ENCODE data around the gene SCUBE1.

Gene SCUBE1

DNA sequence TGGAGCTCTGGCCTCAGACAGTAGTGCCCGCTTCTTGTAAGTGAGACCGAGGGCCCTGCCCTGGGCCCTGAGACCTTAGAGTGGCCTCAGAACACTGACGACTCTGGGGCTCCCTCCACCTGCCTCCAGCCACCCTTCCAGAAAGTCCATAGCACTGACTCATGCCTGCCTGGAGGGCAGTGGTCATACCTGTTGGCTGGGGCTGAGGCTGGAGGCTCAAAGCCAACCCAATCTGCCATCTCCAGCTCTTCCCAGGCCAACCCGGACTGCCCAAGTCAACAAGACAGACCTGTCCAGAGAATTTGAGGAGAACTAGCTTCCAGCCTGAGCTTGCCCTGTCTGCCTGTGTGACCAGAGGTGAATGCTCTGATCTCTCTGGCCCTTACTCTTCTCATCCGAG, 89.3 kb downstream of the SCUBE1 start:
- no peak for DNase-seq

DNA sequence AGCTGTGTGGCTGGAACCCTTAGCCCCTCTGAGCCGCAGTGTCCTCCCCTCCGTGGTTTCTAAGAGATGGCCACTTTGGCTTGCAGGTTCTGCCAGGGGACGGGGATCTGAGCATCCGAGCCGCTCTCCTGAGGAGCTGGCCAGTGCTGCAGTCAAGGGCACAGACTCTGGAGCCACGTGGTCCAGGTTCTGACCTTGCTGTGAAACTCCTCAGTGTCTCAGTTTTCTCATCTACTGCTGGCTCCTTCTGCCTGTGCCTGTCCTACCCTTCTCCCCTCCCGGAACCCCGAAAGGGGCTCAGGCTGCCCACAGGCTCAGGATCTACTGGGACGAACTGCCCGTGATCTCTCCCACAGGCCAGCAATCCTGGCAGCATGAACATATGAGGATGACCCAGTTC, 90.9 kb downstream of the SCUBE1 start:
- no peak for DNase-seq

DNA sequence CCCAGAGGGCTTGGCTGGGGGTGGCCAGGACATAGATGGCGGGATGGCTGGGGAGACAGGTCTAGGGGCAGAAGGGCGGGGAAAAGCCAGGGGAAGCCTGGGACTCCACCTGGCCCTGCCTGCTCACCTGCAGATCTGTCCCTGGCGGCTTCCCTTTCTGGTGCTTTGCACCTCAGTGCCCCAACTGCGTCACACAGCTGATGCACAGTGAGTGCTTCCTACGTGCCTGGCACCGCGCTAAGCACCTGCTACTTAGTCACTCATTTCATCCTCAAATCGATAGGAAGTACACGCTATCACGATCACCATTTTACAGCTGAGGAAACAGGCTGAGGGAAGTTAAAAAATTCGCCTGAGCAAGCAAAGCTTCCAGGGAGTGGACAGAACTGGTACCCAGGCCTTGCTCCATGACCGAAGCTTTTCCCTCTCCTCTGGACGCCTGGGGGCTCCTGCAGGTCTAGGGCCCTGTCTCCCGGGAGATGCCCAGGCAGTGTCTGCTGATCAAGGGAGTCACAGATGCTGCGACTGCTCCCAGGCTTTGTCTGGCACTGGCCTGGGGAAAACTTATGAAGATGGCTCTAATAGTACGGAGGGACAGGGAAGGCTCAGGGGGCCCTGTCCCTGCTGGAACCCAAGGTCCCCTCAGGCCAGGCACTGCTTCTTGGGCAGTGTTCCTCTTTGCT, 93.2 kb downstream of the SCUBE1 start:
- DNase-seq: no peak

DNA sequence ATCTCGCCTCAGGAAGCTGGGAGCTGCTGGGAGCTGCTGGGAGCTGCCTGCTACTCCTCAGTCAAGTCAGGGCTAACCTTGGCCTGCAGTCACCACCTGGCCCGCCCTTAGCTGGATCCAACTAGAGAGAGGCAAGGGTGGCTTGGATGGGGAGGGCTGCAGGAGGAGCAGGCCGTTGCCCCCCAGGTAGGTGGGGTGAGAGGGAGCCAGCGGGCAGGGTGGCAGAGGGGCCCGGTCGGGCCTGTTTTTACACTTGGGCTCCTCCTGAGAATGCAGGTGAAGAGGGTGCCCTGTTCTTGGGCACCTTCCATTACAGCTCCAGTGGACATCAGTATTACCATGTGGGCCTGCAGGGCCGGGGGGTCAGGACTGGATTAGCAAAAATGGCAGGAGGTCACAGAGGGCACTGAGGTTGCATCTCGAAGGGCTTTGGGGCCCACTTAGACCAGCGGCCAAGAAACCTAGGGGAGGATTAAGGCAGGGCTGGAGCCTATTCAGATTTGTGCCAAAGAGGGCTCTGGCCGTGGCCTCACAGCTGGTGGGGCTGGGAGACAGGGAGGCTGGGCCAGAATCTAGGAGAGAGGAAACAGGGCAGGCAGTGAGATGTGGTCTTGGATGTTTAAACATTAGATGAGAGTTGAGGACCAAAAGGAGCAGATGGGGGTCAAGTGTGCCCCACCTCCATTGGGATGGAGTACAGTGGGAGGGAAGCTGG, 95.5 kb downstream of the SCUBE1 start:
- DNase-seq: no peak

DNA sequence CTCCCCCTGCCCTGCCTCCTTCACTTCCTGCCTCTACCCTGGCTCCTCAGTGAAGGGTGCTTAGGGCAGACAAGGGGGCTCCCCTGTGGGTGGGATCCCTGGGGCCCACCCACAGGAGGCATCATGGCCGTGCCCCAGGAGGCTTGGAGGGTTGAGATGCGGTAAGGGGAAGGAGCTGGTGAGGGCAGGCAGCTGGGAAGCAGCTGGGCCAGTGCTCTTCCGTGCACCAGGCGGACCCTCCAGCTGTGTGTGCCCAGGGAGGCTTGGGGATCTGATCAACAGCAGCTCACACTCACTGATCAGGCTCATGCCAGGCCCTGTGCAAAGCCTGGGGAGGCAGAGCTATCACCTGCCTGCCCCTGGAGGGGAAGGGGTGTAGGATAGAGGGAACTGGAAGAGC, 97.0 kb downstream of the SCUBE1 start:
- DNase-seq: no peak

DNA sequence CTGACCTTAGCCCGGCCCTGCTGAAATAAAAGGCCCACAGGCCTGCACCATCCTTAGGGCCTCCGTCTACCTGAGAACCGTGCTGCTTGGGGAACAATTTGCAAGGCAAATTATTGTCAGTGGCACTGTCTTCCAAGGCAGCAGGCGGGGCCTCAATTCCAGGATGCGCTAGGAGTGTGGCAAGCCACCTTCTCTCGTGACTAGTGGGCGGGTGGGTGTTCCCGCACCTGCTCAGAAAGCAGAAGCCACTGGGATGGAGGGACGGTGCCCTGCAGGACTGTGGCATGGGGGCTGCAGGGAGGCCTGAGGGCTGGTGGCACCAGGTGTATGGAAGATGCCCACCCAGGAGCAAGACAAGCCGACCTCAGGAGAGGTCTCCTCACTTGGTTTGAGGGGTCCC, 97.5 kb downstream of the SCUBE1 start:
- DNase-seq: no peak

DNA sequence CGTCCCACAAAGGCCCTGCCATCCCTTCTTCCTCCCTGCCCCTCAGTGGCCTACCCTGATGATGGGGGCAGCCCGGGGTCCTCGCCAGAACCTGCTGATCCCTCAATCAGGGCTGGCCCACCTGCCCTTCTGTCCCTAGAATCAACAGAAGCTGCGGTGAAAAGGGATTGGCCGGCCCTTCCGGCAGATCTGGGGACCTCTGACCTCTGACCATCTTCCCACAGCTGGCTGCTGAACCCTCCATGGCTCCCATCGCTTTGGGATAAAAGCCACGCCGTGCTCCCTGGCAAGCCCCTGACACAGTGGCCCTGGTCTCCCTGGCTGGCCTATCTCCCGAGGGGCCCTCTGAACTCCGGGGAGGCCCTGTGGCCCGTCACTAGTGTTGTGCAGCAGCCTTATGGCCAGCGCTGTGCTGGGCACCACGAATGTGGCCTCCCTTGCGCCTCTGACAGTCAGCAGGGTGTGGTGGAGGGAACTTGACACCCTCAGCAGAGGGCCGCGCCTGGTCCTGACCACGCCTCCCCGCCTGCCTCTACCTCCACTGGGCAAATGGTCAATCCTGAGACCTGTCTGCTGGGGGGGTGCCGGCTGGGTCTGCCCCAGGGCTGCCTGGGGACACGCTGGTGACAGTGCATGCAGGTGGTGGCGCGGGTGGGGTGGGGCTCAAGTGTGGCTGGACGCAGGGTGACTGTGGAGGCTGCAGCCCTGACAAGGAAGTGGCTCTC, 98.2 kb downstream of the SCUBE1 start:
- DNase-seq: no peak

DNA sequence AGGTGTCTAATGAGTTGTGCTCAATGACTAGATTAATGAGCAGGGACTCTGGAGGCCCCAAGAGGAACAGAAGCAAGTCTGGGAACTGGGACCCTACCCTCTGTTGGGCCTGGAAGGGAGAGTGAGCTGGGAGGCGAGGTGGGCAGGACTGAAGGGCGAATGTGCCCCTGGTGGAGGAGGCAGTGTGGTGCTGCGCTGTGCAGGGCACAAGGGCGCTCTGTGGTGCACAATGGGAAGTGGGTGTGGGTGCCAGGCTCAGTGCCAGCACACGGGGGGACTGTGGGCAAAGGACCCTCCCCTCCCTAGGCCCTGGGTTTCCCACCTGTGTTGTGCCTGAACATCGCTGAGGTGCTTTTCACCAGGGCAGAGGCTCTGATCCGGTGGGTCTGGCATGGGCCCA, 98.8 kb downstream of the SCUBE1 start:
- DNase-seq: no peak

DNA sequence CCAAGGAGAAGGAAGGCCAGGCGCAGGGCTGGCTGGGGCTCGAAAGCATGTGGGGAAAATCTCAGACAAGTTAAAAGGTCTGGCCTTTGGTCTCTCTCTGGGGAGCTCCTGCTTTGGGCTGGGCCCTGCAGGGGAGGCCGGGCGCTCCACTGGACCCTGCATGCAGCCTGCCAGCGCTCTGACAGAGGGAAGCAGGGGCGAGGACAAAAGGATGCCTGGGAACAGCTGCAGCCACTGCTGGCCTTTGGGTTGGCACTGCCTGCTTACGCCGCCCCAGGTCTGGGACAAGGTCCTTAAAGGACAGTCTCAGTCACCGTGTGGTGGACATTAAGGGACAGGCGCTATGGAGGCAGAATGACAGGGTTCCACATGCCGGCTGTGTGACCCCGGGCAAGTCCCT, 99.8 kb downstream of the SCUBE1 start:
- DNase-seq: no peak

DNA sequence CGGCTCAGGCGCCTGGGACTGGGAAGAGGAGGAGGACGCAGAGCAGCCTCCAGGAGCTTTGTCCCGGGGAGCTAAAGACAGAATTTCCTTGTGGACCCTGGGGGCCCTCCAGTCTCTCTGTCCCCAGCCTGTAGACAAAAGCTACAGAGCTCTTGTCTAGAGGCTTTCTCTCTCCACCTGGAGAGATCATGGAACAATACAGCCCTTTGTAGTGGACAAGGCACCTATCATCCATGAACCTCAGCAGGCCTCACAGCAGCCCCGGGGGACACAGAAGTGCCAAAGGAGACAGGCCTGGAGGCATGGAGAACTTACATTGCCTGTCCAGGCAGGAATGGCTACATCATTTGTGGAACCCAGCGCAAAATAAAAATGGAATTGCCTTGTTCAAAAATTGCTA, 100.5 kb downstream of the SCUBE1 start:
- no peak for DNase-seq

DNA sequence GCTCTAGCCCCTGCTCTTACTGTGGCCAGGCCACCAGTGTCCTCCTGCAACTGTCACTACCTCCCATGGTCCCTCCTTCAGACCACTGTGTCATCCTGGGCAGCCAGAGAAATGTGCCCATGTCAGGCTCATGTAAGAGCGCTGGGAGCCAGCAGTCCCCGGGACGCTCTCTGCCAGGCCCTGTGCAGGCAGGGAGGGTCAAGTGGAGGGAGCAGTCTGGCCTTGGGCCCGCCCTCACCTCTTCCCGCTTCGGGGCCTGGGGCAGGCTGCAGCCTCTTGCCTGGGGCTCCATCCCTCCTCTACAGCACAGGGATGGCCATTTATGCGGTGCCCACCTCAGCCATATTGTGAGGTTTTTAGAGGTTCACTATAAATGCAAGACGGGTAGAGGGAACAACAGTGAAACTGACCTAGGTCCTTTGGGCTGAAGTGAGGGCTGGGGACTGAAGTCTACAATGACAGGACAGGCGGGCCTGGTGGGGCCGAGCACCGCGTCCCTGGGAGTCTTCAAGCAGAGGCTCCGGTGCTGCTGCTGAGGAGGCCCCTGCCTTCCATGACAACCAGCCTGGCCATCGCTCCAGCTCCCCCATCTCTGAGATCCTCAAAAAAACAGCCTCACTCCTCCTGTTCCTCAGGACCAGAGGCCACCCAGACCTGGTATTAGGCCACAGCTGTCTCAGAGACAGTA, 101.3 kb downstream of the SCUBE1 start:
- DNase-seq: no peak

DNA sequence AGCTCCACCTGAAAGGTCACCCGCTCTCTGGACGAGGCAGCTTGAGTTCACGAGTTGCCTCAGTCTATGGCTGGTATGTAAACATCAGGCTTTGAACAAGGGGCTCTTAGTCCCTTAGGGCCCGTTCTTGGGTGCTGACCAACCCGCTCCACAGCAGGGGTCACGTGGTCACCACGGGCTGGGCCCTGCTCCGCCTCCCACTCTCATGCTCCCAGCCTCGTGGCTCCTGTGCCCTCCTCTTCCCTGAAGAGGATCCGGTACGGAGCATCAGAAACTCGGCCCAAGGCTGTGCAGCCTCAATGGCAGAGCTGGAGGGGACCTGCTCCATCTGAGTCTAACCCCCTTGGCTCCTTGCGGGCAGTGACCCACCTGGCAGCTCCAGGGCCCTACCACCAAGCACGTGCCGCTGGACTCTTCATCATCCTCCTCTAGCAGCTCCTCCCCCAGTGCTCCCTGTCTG, 102.0 kb downstream of the SCUBE1 start:
- DNase-seq: no peak

DNA sequence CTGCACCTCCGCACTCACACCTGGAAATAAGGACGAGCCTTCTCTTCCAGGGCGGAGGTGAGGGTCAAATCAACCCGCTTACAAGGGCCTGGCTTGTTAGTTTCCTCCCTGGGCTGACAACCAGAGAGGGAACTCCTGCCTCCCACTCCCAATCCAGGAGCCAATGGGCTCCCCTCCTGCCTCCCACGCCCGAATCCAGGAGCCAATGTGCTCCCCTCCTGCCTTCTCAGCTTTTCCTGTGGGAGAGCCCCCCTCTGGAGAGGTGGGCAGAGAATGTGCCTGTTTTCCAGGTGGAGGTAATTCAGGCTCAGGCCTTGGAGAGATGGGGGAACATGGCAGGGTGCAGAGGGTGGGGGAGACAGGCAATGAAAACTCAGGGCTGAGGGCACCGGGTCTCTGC, 102.6 kb downstream of the SCUBE1 start:
- no peak for DNase-seq

DNA sequence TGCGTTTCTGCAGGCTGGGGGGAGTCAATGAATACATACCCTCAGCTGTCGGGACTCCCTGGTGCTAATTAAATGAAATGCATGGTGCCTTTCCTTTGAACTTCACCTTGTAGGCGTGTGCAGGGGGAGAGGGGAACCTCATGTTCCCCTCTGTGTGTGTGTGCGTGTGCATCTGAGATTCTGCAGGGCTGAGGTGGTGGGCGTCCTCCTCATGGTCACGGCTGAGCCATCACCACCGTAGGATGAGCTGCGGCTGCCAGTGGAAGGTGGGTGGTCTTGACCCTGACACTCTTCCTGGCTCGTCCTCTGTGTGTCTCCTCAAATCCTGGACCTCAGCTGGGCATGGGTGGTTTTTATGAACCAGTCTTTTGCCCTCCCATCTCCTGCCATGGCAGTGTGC, 103.2 kb downstream of the SCUBE1 start:
- DNase-seq: no peak

DNA sequence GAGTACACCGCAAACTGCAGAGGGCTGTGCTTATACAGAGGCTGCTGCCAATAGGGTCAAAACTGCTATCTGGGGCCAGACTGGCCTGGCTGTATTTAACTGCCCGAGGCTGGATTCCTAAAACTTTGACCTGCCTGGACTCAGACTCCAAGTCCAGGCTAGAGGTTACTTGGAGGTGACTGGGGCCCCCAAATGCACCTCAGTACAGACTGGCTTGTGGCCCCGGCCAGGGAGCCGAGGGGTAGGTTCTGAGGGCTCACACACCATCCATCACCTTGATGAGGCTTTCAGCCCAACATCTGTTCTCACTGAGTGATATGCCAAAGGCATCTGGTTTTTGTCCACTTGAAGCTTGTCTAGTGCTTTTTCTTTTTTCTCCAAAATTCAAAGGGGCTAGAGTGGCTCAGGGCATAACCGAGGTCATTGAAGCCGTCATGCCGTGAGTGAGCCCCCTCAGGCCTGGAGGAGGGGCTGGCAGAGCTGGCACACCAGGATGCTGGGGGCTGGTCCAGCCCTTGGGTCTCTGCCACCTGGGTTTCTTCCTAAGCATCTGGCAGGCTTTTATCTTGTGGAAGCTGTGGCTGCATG, 103.9 kb downstream of the SCUBE1 start:
- DNase-seq: no peak

DNA sequence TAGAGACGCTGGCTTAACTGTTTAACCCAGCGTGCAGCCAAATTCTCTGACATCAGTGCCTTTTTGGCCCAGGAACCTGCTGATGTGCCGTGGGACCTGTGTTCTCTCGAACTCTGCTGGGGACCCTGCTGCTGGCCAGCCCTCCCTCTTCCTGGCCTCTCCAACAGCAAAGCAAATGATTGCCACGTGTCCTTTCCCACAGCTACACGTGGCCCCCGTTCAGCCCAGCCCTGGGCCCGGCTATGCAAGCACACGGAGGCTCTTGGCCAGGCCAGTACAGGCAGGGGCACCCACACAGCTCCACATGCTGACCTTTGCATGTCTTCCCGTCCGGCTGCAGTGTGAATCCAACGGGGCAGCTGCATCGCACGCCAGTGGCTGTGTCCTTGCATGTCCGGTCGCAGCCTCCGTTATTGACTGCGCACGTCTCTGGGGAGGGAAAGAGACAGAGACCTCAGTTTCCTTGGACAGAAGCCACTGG, 104.6 kb downstream of the SCUBE1 start:
- DNase-seq: no peak

DNA sequence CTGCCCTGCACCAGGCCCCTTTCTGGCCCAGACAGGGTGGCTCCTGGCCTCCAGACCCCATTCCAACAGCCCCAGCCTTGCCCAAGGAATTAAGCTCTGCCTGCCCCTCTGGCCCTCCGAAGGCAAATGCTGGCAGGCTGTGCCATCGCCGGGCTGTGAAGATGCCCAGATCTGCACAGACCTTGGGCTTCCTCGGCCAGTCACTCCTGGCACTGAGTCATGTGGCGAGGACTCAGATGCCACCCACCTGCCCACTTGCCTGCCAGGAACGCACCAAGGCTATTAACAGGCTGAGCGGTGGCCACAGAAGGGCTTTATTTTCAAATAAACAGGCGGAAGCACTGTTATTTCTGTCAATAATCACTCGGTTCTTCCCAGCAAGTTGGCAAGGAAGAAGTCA, 105.9 kb downstream of the SCUBE1 start:
- no peak for DNase-seq

DNA sequence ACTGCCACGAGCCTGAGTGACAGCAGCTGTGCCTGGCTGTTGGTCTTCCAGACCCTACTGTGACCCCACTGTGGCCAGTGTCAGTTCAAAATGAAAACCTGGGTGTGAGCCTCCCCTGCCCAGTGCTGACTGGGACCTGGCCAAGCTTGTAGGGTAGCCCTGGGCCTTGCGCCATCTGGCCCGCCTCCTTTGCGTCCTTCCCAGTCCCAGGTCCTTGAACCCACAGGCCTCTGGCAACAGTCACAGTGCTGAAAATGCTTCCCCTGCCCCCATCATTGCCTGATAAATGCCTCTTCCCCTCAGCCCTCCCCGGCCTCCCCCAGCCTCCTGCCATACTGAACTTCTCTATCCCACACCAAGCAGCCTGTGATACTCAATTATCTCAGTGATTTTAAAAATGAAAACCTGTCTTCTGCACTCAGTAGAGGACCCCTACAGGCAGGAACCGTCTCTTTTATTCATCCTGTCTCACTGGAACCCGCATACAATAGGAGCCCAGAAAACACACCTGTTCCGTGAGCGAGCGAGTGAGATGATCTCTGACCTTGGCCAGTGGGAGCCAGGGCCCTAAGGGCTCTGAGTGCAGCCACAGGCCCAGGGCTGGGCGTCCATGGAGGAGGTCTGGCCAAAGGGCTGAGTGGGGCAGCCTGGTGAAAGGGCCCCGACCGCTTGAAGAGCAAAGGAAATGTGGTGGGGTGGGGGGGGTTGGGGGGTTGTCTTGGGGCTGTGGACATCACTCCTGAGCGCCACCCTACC, 106.6 kb downstream of the SCUBE1 start:
- DNase-seq: no peak

DNA sequence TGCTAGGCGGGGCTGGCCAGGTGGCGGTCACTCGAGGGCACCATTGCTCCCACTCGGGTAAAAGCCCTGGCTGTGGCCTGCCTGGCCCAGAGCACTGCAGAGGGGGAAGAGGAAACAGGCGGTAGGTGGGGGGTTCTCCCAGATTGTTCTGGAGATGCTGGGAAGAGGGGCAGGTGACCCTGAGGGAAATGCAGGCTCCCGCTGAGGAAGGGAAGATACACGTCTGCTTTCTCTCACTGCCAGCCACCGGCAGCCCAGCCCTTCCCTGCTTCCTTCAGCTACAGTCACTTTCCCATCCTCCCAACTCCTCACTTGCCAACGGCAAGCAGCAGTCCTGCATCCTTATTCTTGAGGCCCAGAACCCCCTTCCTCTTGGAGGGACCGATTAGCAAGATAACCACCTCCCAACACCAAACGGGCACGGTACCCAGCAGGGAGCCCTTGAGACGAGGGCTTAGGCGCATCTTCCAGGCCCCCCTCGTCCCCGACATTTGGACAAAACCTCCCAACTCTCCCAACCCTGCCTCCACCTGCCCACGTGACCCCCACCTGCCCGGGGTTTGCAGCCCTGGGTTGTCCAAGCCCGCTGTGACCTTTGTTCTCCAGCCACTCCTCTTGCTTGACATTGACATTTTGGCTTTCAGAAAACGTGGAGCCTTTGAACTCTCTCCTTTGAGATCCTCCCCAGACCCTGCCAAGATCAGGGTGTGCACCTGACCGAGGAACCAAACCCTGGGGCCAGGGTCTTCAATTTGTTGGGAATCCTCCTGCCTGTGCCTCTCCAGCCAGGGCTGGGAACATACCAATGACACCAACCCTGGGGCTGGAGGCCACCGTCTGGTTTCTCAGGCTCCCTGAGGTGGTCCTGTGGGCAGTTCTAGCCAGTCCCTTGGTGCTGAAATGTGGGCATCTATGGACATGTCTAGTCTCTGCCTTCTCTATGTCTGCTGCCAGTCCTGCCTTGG, 107.4 kb downstream of the SCUBE1 start:
- no peak for DNase-seq

DNA sequence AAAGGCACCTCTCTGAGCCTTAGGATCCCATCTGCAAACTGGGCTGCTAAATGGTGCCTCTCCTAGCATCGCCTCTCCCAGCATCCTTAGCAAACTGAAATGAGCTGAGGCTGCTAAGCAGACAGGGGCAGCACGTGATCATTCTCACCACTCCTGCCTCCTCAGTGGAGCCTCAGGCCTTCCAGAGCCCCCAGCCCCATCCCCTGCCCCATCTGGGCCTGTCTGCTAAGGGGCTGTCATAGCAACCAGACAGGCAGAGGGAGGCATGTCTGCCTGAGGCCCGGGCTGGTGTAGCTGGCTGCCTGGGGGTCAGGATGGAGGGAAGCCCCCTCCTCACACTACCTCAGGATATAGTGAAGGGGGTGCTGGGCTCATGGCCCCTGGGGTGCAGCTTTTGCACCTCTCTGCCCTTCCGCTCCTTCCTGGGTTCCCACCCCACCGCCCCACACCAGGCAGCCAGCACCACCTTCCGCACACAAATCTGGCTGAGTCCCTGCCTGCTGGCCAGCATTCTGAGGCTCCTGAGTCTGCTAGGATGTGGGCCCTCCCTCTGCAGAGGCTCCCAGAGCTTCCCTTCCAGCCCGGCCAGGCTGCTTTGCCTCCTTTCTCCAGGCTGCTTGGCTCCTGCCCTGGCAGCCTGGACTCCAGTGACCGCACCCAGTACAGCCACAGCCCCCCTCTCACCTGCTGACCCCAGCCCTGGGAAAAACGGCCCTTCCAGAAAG, 108.7 kb downstream of the SCUBE1 start:
- DNase-seq: no peak

All from activated gamma-delta T cell treated with Interleukin-2 at 50 U/mL for 16 hours (primary cell).